ENCODE measurements around the gene CLDN18. TPM values are rescaled to one million over a fixed set of nuclear protein-coding genes. Genes with fewer than 3 reads are reported as not detected.

Gene CLDN18
- total and polyA plus RNA-seq, 9 of the 15 experiments (the other 6 are each of a cell fraction or from before 2014, with no cell fraction given) = 0.11 TPM; not detected in 8

- TF ChIP-seq ARID3A (IDR thresholded peaks at IDR 0.05; ENCODE audit: borderline replicate concordance, low read depth, low read length) (no peak), ZNF134 (CRISPR knock-in tag; conservative IDR thresholded peaks at IDR 0.05) (no peak), IRF9 (tag; IDR thresholded peaks at IDR 0.05) (no peak), NFE2 (IDR thresholded peaks at IDR 0.05; ENCODE audit: low read depth) (no peak), FOXA1 (IDR thresholded peaks at IDR 0.05; ENCODE audit: borderline replicate concordance) (no peak), BHLHE40 (IDR thresholded peaks at IDR 0.05; ENCODE audit: low read length) (no peak), CHD4 (IDR thresholded peaks at IDR 0.05; ENCODE audit: insufficient read depth, insufficient replicate concordance, low read depth, low read length, poor library complexity, severe bottlenecking) (no peak), CBX5 (IDR thresholded peaks at IDR 0.05; ENCODE audit: borderline replicate concordance, low read depth) (no peak), GMEB1 (CRISPR knock-in tag; IDR thresholded peaks at IDR 0.05) (no peak), ZNF655 (CRISPR knock-in tag; IDR thresholded peaks at IDR 0.05) (no peak), MNT (conservative IDR thresholded peaks at IDR 0.05) (no peak), BRF1 (IDR thresholded peaks at IDR 0.05; ENCODE audit: borderline replicate concordance, extremely low read depth, insufficient read length) (no peak), SMARCA4 (IDR thresholded peaks at IDR 0.05) (no peak), HNRNPK (IDR thresholded peaks at IDR 0.05; ENCODE audit: low read depth, low read length, poor library complexity, severe bottlenecking) (no peak), ZC3H11A (IDR thresholded peaks at IDR 0.05; ENCODE audit: low read depth, low read length) (no peak), ZNF282 (CRISPR knock-in tag; IDR thresholded peaks at IDR 0.05) (no peak)
These were observed 72.4 kb downstream of the CLDN18 start (continued) for GRCh38 chr3:138082085-138082991.
